DMS79 (cell line): ENCODE results near the gene FAM229A.

Source experiments
- DNase-seq: peaks from one replicate; lab custom pipeline; 2025; lab: John Stamatoyannopoulos, UW

Gene FAM229A

DNA sequence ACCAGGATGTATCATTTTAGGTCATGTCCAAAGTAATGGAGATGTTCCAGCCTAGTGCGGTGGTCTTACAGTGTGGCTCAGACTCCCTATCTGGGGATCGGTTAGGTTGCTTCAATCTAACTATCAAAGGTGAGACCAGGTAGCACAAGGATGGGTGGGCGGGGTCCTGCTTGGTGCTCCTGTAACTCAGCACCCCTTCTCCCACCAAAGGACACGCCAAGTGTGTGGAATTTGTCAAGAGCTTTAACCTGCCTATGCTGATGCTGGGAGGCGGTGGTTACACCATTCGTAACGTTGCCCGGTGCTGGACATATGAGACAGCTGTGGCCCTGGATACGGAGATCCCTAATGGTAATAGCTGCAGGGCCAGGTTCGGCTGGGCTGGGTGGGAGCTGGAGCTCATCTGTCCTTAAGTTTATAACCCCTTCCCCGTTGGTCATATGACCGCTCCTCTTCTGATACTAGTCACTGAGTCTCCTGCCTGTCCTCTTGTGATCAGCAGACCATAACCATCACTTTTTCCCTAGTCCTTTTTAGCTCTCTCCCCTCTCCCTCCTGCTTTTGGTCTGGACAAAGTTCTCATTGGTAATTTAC lies 31.6 kb downstream of the FAM229A start:
- no peak for DNase-seq

DNA sequence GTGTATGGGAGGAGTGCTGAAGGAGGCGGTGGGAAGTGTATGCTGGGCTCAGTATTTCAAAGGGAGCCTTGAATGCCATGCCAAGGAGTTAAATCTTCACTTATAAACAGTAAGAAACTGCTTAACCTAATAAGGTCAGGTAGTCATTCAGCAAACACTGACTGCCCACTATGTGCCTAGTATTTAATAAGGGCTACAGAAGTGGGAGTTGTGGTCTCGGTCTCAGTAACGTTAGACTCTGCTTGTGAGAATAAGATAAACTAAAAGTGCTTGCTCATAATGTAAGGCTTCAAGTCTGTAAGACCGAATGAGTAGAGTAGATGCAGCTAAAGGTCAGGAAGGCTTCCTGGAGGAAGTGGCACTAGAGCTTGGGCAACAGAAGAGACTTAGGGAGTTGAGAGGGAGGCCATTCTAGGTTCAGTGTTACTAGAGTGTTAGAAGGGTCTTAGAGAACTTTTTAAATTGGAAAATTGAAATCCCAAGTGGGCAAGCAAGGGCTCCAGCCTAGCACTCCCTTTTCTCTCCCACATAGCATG lies 32.3 kb downstream of the FAM229A start:
- DNase-seq: no peak

DNA sequence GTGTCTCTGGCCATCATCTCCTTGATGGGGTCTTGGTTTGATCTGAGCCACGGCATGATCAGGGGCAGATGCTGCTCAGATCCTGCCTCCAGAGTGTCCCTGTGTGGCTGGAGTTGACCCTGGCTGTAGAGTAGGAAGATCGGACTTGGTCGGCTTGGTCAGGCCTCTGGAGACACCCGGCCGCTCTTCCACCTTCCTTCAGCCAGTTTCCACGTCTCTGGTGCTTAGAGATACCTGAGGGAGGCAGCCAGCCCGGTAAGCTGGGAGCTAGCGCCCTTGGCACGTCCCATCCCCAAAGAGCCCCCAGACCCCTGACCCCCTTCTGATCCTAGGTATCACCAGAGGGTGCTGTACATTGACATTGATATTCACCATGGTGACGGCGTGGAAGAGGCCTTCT lies 35.1 kb downstream of the FAM229A start:
- DNase-seq: no peak

DNA sequence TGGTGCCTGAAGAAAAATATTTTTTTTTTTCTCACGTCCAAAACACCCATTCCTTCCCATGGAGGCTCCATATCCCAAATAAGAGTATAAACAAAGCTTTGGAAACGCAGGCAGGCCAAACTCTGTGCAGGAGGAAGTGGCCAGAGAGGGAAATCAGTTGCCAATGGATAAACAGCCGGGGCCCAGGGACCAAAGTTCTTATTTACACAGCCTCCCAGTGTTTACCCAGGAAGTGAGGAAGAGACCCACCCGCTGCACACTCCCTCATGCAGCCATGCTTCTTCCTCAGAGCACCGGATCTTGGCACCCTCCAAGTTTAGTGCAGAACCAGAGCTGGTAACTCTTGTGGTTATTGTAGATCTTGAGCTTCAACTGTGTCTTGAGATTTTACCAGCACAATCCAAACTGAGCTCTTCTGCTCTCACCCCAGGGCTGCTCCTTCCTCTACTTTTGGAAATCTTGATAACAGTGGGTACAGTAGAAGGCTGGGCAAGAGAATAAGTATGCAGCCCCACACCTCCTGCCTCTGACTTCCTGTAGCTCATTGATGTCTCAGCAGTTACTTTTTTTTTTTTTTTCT lies 40.5 kb downstream of the FAM229A start:
- DNase-seq: no peak

DNA sequence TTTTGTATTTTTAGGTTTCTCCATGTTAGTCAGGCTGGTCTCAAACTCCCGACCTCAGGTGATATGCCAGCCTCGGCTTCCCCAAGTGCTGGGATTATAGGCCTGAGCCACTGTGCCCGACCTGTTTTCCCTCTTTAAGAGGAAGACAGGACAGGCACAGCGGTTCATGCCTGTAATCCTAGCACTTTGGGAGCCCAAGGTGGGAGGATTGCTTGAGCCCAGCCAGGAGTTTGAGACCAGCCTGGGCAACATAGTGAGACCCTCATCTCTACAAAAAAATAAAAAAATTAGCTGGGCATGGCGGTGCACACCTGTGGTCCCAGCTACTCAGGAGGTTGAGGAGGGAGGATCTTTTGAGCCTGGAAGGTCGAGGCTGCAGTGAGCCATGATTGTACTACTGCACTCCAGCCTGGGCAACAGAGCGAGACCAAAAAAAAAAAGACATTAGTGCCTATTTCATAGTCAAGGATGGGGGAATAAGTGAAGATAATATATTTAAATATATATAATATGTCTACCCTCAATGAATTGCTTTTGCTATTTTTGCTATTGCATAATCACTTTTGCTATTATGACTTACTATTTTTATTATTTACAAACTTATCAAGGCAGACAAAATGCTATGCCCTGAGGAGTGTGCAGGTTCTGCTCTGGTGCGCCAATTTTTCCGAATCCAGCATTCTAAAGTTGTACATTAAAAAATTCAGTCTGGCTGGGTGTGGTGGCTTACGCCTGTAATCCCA lies 44.0 kb downstream of the FAM229A start:
- DNase-seq: no peak

DNA sequence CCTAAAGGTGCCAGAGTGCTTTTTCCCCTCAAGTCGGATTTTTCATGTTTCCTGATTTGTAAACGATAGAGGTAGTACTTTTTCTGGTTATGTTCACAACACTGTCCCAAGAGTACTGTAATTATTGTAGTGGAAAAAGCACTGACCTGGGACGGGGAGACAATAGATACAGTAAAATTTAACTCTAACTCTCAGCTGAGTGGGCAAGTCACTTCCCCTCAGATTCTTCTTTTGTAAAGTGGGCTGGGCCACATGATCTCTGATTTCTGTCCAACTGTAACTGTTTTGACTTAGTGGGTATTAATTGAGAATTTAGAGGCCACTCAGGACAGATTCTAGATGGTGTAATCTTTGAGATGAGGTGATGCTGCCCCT lies 45.4 kb downstream of the FAM229A start:
- no peak for DNase-seq

DNA sequence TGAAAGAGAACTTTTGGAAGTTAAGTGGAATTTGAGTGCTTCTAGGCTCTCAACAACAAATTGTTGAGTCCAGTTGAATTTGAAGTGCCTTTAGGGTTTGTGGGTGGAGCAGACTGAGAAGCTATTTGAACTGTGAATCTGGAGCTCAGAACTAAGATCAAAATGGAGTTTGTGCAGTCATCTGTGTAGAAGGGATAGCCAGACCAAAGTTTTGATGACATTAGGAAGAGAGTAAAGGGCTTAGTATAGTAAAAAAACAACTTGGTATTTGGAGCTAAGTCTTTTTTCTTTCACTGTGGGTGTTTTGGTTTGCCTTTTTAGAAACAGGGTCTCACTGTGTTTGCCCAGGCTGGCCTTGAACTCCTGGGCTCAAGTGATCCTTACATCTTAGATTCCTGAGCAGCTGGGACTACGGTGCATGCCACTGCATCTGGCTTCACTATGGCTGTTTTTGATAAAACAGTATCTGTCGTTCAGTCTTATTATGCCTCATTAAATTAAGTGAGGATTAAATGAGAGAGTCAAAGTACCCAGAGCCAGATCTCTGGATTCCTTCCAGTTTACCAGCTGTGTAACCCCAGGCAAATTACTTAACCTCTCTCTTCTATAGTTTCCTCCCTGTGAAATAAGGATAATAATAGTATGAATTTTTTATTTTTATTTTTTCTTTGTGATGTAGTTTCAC lies 50.4 kb downstream of the FAM229A start:
- peak; percentile 92 for DNase-seq
